NCI-H1092 treated with DMSO at 0.1 percent for 48 hours (cell line): ENCODE results near the gene MED12L.
"Not testable (repeated sequence)": the region's sequence is repeated elsewhere in the genome, so short reads cannot be mapped to it uniquely, and the experiment has no call there.

Source experiments
- DNase-seq: peaks from one replicate; lab custom pipeline; 2025; lab: John Stamatoyannopoulos, UW

The MED12L gene

DNA sequence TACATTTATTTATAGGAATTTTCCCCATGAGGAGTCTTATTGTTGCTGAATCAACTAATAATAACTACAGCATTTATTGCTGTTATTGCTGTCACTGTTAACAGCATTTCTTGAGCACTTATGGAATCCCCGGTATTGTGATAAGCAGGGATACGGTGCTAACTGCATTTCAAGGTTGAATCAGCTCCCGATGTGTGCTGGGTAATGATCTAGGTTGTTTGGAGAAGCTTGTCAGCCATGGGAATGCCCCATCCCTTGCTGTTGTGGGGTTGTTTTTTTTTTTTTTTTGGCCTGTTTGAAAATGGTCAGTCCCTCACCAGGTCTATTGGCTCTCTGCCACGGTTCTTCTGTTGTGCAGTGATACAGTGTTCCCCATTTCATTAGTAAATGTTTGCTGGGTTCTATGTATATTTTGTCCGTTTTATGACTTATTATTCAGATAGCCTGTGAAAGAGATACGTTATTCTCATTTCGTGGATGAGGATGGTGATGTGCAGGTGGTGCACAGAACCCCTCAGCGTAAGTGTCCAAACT is 48.5 kb downstream of the MED12L start:
- no peak for DNase-seq

GRCh38 chr3:151135541-151136337 is 50.3 kb downstream of the MED12L start:
- peak; percentile 6 for DNase-seq

GRCh38 chr3:151142929-151143328 is 57.5 kb downstream of the MED12L start:
- no peak for DNase-seq

GRCh38 chr3:151144016-151144415 is 58.6 kb downstream of the MED12L start:
- no peak for DNase-seq

DNA sequence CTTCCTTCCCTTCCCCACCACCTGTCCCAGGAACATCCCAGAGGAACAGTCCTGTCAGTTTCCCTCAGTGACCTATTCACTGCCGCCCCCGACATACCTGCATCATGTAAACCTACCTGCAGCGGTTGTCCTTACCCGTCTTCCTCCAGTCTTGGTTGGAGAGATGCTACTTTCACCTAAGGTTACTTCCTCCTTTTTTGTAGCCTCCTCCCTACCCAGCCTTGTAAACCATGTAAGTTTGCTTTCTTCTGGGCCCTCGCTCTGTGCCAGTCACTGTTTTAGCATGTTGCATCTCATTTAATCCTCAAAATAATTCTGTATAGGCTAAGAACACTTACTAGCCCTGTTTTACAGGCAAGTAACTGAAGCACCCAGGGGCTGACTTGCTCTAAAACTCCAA is 59.3 kb downstream of the MED12L start:
- no peak for DNase-seq

DNA sequence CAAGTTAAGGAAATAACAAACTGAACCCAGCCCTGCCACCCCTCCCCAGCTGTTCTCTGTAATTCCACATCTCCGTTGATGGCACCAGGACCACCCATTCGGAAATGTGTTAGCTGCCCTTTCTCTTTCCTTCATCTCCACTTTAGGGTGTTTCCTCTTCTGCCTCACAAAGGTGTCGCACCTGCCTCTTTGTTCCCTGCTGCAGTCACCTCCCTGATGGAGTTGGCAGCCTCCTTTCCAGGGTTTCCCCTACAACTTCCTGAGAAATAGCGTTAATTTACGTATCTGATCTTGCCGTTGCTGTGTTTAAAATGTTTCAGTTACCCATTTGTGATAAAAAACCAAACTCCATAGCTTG is 60.2 kb downstream of the MED12L start:
- no peak for DNase-seq

GRCh38 chr3:151146071-151146730 is 60.7 kb downstream of the MED12L start:
- DNase-seq = peak; percentile 77

DNA sequence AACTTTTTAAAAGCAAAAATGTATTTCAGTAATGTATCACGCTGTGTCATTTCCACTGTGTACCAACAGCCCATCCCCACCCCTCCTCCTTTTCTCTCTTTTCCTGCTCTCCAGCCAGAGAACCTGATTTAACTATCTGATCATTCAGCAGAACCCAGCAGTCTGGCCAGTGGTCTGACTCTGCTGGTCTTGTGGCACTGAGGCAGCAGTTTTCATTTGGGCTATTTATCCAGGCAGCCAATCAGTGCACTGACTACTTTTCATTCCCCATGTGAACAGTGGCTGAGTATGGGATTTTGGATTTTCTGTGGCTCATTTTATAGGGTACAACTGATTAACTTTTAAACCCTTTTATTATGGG is 61.2 kb downstream of the MED12L start:
- no peak for DNase-seq

GRCh38 chr3:151147299-151147698 is 61.8 kb downstream of the MED12L start:
- no peak for DNase-seq

DNA sequence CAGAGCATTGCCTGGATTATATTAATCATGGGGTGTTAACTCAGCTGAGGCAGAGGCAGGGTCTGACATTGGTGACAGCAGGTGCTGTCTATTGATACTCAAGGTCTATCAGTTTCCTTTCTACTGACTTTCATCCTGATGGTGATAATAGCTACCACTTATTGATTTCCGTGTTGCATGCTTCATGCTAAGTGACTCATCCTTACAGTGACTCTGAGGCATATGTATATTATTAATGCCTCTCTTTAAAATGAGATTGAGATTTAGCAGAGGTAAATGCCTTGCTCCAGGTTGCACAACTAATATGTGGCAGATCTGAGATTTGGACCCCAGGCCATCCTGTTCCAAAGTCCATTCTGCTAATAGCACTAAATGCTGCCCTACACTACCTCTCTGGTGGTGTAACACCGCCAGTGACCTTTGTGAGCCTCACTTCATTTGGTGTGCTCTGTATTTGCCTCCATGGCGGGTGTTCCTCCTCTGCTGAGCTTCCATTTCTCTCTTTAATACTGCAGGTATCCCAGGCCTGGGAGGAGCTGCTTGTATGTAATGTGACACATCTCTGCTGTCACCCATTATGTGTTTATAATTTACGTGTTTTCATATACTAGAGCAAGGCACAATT is 67.1 kb downstream of the MED12L start:
- DNase-seq = no peak

- DNase-seq = no peak
Measured at GRCh38 chr3:151154566-151154965, 69.1 kb downstream of the MED12L start.

DNA sequence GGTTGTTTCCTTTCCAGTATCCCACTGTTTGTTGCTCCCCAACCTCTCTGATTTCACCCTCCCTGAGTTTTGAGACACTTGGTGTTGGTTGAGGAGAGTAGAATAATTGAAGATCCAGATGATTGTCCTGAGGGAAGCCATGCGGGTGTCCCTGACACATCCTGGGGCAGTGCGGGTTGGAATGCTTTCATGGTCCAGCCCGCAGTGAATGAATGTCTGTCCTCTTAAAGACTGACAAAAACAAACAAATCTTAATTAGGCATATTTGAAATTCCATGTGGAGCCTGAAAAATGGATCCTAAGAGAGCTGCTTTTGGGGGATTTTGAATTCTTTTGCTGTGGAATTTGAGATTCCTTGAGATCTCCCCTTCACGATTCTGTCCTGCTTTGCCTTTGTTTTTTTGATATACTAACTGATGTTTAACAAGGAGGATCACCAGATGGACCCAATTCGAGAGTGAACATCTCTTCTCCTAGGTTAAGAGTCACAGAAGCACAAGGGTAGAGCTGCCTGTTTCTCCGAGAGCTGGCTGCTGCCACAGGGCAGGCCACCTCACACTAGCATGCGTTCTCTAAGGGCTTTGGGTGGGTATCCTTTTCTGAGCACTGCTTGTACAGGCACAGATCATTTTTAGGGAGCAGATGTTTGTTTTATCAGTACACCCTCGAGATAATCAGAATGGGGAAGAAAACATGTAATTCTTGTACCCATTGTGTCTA is 70.1 kb downstream of the MED12L start:
- DNase-seq = no peak

- DNase-seq = peak; percentile 39
Measured at GRCh38 chr3:151156618-151157216, 71.3 kb downstream of the MED12L start.

DNA sequence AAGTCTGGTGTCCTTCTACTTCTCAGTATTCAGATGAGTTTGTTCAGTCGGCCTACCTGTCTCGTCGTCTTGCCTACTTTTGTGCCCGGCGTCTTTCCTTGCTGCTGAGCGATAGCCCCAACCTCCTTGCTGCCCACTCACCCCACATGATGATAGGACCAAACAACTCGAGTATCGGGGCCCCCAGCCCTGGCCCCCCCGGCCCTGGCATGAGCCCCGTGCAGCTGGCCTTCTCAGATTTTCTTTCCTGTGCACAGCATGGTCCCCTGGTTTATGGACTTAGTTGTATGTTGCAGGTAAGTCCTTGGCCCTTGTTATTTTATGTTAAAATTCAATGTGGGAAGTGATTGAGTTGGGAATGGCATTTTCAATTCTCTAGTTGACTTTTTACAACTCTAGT is 74.3 kb downstream of the MED12L start:
- no peak for DNase-seq

DNA sequence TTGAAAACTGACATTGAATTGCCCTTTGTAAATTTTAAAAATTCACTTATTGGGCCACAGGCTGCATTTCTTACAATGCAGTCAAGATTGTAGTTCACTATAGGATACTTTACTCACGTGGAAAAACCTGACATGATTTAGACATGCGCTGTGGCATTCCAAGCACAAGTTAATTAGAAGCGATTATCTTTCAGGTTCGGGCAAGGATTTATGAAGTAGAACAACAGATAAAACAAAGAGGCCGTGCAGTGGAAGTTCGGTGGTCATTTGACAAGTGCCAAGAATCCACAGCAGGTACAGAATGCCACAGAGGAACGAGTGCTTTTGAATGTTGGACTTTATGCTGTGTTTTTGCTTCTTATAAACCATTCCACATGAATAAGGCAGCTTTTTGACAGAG is 79.8 kb downstream of the MED12L start:
- no peak for DNase-seq

GRCh38 chr3:151166161-151166560 is 80.7 kb downstream of the MED12L start:
- DNase-seq = no peak

- DNase-seq = peak; percentile 30
Measured at GRCh38 chr3:151168269-151169094, 83.0 kb downstream of the MED12L start.

DNA sequence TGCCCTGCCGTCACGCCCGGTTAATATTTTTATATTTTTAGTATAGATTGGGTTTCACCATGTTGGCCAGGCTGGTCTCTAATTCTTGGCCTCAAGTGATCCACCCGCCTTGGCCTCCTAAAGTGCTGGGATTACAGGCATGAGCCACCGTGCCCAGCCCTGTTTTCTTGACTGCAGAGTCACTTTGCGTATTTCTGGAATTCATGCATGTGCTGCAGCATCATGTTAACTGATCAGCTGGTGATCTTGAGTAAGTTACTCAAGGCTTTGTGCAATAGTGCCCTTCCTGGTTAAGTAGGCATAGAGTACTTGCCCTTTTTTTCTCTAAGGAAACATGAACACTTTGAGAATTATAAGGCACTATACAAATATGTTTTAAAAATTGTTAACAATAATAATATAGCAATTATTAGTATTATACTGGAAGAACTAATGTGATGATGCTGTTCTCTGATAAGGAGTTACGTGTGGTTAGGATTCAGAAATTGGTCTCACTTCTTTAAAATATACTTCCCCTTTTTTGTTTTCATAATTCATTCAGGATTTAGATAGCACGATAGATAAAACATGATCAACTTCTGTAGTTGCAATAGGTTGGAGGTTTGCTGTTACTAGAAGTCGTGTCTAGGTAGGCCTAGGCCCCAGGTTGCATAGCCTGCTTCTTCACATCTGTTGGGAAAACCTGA is 83.9 kb downstream of the MED12L start:
- no peak for DNase-seq

DNA sequence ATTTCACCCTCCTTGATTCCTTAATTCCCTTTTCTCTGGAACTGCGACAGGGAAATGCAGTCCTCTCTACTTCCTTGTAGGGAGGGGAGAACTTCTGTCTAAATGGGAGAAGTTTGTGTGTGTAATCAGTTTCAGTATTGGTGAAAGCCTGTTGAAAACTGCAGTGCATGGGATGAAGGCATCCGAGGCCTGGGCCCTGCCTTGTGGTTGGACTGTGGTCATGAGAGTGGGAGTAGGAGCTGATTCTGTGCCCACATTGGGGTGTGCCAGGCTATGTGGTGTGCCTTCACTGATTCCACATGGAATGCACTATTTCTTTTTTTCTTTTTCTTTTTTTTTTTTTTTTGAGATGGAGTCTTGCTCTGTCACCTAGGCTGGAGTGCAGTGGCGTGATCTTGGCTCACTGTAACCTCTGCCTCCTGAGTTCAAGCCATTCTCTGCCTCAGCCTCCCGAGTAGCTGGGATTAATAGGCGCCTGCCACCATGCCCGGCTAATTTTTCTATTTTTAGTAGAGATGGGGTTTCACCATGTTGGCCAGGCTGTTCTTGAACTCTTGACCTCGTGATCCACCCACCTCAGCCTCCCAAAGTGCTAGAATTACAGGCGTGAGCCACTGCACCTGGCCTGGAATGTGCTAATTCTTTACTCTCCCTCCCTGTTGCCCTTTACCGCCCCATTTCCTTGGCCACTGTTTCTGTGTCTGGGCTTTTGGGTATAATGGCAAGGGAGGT is 84.7 kb downstream of the MED12L start:
- not testable (repeated sequence) for DNase-seq
